ENCODE measurements around the gene CPNE5. TPM values are rescaled to one million over a fixed set of nuclear protein-coding genes. Genes with fewer than 3 reads are reported as not detected.

CPNE5 gene
- total RNA-seq, 4 donors from 2014 or later, result 0.39 to 3.0 (median 1.4) TPM

DNA sequence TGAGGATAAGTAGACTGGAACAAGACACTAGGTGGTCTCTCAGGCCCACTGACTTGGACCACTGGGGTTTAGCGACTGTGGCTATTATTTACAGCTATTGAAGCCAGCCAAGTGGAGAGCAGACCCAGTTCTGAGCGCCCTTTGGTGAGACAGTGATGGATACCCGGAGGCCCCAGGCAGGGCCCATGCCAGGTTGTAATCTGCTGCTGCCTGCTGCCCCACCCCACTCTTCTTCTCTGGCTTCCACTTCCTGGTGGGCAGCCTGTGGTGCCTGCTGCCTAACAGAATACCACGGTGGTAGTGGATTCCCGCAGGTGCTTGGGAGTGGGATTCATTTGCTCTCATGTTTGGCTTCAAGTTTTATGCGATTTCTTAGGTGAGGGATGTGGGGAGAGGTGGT, 141.0 kb downstream of the CPNE5 start:
- H3K4me1 ChIP-seq, result no peaks in the 10 kb centered on the region
- no peak overlapping the region for H3K4me3 ChIP-seq
- no peaks in the 10 kb centered on the region for H3K9me3 ChIP-seq
- H3K27me3 ChIP-seq, result no peaks in the 10 kb centered on the region
- H3K27ac ChIP-seq, result no peak overlapping the region
- H3K36me3 ChIP-seq, result no peaks in the 10 kb centered on the region
- WGBS, 2 donors, result 81 to 88% methylated on average over 5 to 6 of the region's 6 CpGs
- no peak for DNase-seq (ENCODE audit: low spot score in 2 of 2)
- TF ChIP-seq EP300 (IDR thresholded peaks at IDR 0.05), result no peak
- no peak for TF ChIP-seq POLR2A (IDR thresholded peaks at IDR 0.05)
- TF ChIP-seq, protein P1, sequence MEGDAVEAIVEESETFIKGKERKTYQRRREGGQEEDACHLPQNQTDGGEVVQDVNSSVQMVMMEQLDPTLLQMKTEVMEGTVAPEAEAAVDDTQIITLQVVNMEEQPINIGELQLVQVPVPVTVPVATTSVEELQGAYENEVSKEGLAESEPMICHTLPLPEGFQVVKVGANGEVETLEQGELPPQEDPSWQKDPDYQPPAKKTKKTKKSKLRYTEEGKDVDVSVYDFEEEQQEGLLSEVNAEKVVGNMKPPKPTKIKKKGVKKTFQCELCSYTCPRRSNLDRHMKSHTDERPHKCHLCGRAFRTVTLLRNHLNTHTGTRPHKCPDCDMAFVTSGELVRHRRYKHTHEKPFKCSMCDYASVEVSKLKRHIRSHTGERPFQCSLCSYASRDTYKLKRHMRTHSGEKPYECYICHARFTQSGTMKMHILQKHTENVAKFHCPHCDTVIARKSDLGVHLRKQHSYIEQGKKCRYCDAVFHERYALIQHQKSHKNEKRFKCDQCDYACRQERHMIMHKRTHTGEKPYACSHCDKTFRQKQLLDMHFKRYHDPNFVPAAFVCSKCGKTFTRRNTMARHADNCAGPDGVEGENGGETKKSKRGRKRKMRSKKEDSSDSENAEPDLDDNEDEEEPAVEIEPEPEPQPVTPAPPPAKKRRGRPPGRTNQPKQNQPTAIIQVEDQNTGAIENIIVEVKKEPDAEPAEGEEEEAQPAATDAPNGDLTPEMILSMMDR (IDR thresholded peaks at IDR 0.05), result no peak

DNA sequence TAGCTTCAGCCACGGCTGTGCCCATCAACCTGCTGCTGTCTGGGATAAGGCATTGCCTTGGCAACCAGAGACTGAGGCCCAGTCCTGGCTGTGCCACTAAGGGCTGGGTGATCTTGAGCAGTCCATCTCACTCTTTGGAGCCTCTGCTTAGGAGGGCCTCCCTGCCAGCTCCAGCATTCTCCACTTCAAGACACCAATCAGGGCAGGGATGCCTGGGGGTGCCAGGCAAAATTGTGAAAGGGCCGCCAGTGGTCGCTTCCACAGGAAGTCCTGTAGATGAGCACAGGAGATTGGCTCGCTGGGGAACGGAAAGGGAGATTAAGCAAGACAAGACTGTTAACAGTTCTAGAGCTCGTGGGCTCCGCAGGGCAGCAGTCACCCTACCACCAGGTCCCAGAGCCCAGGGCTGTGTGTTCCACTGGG, 141.8 kb downstream of the CPNE5 start, which contains the start of gene RAB44:
TSS of gene RAB44 (plus strand) at position 346 of the 423 bp plus-strand sequence. CDS start 6,410 bp downstream, outside the sequence.
- Histone ChIP-seq H3K9me3 (no peaks in the 10 kb centered on the region), H3K27ac (no peak within 1 kb of the TSS), H3K36me3 (no peaks in the 10 kb centered on the region), H3K27me3 (no peaks in the 10 kb centered on the region), H3K4me1 (peaks cover 0 to 5% (median 2%) of the 10 kb centered on the region in 4 donors), H3K4me3 (no peak within 1 kb of the TSS)
- DNase-seq (ENCODE audit: low spot score in 2 of 2), result no peak
- TF ChIP-seq, protein P1 (IDR thresholded peaks at IDR 0.05), result no peak
- no peak for TF ChIP-seq POLR2A (IDR thresholded peaks at IDR 0.05)
- no peak for TF ChIP-seq EP300 (IDR thresholded peaks at IDR 0.05)
- WGBS, 2 donors, result 78 to 82% methylated on average over 7 of the region's 7 CpGs

DNA sequence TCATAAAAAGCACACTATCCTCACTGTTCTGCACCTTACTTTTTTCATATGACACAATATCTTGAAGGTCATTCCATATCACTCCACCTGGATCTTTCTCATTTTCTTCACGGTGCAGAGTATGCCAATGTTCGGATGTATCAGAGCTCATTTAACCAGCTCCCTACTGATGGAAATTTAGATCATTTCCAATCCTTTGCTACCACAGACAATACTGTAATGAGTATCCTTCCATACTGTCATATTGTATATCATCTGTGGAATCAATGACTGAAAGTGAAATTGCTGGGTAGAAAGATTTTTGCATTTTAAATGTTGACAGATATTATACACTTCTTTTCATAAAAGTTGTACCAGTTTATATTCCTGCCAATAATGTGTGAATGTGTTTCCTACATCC, 143.8 kb downstream of the CPNE5 start:
- TF ChIP-seq, protein P1 (IDR thresholded peaks at IDR 0.05), result no peak
- TF ChIP-seq EP300 (IDR thresholded peaks at IDR 0.05) (no peak), POLR2A (IDR thresholded peaks at IDR 0.05) (no peak)

DNA sequence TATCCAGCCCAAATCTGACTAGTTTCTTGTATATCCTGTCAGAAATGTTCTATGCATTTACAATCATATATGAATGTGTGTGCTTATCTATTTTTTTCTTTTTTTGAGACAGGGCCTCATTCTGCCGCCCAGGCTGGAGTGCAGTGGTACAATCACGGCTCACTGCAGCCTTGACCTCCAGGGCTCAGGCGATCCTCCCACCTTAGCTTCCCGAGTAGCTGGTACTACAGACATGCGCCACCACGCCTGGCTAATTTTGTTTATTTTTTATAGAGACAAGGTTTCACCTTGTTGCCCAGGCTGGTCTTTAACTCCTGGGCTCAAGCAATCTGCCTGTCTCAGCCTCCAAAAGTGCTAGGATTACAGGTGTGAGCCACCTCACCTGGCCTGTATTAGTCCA, 144.6 kb downstream of the CPNE5 start:
- TF ChIP-seq EP300 (IDR thresholded peaks at IDR 0.05), result no peak
- TF ChIP-seq, protein P1 (IDR thresholded peaks at IDR 0.05), result no peak
- TF ChIP-seq POLR2A (IDR thresholded peaks at IDR 0.05), result no peak
- peaks cover 0 to 6% (median 2%) of the 10 kb centered on the region in 4 donors for H3K4me1 ChIP-seq
- WGBS, 2 donors, result 85 to 91% methylated on average over 6 of the region's 6 CpGs

More for the DNA sequence above, 143.8 kb downstream of the CPNE5 start:
- WGBS, 2 donors, result 78 to 86% methylated on average over 2 of the region's 2 CpGs
- Histone ChIP-seq H3K4me1 (peaks cover 0 to 6% (median 2%) of the 10 kb centered on the region in 4 donors), H3K27ac (no peak overlapping the region), H3K36me3 (no peaks in the 10 kb centered on the region), H3K4me3 (no peak overlapping the region), H3K27me3 (no peaks in the 10 kb centered on the region), H3K9me3 (no peaks in the 10 kb centered on the region)
- no peak for DNase-seq (ENCODE audit: low spot score in 2 of 2)

DNA sequence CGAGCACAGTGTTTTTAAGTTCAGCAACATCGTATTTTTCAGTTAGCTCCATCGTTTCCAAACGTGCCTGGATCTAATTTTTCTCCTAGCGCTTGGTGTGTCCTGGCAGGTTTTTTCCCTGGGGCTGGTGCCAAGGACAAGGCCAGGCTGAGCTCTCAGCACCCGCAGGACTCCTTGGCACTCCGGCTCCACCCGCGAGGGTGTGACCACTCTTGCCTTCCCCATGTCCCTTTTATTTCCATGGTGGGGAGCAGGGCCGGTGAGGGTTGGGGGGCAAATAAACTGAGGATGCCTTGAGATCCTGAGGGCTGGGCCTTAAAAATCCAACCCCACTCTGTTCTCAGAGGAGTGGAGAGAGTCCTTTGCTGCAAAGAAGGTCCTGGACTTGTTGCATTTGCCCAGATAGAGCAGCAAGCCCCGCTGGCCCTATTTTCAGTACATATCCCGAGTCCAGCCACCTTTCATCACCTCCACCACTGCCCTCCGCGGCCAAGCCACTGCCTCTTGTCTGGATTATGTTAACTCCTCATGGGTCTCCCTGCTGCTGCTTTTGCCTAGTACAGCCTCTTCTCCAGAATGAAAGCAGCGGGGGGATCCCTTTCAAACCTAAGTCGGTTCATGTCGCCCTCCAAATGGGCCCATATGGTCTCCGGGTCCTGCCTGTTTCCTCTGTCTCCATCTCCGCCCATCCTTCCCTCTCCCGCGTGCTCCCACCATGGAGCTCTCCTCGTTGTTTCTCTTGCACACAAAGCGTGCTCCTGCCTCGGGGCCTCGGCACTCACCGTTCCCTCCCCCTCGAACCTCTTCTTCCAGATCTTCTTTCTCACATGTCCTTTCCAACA, 146.2 kb downstream of the CPNE5 start:
- Histone ChIP-seq H3K4me1 (peaks cover 0 to 6% (median 2%) of the 10 kb centered on the region in 4 donors), H3K4me3 (no peak overlapping the region), H3K36me3 (peaks cover 0 to 5% (median 0%) of the 10 kb centered on the region in 3 donors), H3K9me3 (no peaks in the 10 kb centered on the region), H3K27ac (no peak overlapping the region), H3K27me3 (no peaks in the 10 kb centered on the region)
- 69 to 72% methylated on average over 27 of the region's 27 CpGs for WGBS, 2 donors
- DNase-seq (ENCODE audit: low spot score in 2 of 2), result no peak
- no peak for TF ChIP-seq POLR2A (IDR thresholded peaks at IDR 0.05)
- TF ChIP-seq EP300 (IDR thresholded peaks at IDR 0.05), result no peak
- TF ChIP-seq, protein P1 (IDR thresholded peaks at IDR 0.05), result no peak

More for the DNA sequence above, 144.6 kb downstream of the CPNE5 start:
- Histone ChIP-seq H3K9me3 (no peaks in the 10 kb centered on the region), H3K4me3 (no peak overlapping the region), H3K36me3 (no peaks in the 10 kb centered on the region), H3K27me3 (no peaks in the 10 kb centered on the region), H3K27ac (no peak overlapping the region)
- DNase-seq (ENCODE audit: low spot score in 2 of 2), result no peak
